CD4-positive, alpha-beta T cell treated with Interferon alpha-2 for 1 hour (primary cell): ENCODE measurements around the gene GTSE1.
A peak's percentile ranks its signal among the peaks of the same experiment; 100 is the strongest.

Source experiments
- DNase-seq, 2 donors: peaks; one replicate each; pipeline ENCODE4 v3.0.0-alpha.2; 2020 to 2022

GTSE1 gene

DNA sequence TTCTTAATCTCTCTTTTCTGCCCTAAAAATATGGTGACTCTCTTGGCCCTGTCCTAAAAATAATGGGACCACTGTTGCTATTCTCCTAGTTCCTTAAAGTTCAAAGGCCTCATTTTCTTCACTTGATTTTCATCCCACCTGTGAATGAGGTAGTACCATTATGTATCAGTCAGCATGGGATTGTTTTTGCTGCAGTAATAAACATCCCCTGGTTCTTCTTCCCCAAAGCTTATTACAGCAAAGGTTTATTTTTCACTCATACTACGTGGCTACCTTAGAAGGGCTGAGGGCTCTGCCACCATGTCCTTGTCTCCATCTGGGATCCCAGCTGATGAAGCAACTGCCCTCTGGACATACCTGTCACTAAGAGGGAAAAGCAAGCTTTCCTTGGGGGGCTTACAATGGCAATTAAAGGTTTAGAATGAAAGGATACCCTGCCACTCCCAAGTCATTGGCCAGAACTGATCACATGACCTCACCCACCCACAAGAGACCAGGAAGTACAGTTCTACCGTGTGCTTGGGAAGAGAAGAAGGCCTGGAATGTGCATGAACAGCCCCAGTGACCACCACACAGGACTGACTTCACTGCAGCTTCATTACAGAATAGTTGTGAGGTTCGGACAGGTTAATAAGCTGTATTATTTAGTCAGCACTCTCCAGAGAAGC lies 21.1 kb upstream of the GTSE1 start:
- DNase-seq: no peak

DNA sequence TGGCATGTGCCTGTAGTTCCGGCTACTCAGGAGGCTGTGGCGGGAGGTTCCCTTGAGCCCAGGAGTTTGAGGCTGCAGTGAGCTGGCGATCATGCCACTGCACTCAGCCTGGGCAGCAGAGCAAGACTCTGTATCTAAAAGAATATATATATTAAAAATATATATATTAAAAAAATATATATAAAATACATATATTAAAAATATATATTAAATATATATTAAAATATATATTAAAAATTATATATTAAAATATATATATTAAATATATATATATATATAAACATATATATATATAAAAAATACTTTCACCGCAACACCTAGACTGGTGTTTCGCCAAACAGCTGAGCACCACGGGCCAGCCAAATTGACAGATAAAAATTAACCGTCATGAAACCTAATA lies 20.1 kb upstream of the GTSE1 start:
- no peak for DNase-seq

DNA sequence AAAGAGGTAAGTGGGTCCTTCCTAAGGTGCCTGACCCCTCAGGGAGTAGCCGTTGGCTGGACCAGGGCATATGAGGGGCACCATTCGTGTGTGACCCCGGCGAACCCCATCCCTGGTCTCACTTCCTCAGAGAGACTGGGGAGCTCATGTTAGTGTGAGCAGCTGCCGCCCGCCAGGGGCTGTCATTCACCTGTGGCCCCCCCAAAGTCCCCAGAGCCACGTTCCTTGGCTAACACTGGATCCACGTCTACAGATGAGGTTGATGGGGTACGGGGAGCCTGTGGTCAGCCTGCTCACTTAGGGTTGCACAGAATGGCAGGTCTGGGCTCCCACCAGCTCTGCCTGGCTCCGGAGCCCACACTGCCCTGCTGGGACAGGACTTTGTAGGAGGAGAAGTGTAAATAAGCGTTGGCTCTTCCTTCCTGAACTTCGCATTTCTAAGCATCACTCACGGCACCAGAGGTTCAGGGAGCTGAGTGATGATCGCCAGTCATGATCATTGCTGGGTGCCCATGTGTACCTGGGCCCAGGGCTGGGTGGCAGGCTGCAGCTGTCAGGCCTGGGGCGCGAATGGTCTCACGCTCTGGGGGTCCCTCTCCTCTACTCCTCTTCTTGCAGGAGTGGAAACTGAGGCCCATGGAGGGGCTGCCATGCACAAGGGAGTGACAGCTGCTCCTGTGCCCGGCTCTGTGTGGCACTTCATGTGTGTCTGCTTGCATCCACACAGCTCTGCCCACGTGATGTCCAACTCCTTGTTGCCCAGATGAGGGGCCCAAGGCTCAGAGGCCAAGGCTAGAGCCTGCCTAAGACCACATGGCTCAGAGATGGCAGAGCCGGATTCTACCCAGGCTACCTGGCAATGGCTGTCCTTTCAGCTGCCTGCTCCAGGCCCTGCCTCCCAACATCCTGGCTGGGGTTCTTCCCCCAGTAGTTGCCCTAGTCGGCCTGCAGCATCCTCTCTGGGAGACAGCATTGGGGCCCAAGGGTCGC lies 17.7 kb upstream of the GTSE1 start:
- DNase-seq: no peak

DNA sequence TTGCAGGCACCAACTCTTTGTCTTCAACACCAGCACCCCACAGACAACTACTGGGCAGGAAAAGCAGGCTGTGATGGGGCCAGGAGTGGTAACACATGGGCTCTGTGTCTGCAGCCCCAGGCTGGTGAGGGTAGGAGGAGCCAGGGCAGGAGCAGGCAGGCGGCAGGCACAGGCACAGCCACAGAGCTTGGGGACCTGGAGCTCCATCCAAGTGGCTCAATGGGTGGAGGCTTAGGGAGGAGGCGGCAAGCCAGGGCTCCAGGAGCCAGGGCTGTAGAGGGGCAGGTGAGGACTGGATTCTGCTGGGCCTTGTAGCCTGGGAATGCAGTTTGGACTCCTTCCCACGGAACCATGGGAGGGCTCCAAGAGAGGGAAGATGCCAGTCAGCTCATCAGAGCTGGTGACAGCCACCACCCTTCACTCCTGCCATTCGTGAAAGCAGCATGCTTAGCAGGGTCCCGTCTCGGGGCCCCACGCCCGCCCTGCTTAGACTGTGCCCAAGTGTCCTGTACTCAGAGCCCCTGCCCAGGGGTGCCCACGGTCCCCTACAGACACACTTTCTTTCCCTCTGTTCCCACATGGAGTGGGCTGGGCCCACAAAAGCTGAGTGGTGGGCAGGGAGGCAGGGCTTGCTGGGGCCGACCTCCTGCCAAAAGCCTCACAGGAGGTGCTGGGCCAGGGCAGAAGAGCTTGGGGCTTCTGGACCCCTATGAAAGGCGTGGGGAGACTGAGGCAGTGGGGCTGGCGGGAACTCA lies 16.4 kb upstream of the GTSE1 start:
- no peak for DNase-seq

DNA sequence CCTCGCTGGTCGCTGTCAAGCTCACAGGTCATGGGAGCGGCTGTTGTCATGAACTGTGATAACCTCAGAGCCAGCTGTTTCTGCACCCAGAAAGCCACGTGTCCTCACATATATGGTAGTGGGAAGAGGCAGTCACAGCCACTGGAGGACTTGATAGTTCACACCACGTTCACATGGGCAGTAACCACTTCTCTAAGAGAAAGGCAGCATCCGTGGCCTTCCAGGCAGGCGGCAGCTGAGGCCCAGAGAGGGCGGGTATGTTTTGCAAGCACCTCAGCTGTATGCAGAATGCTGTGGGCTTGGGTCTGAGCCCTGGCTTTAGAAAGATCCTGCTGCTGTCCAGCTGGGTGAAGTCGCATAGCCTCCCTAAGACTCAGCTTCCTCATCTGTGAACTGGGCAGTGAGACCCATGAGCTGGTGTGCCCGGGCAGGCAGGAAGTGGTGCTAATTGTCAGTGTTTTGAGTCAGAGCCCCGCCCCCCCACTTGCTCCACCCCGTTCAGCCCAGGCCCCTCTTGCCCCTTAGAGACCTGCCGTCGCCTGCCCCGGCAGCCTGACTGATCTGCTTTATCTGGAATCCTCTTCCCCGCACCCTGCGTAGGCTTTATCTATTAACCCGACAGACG lies 15.6 kb upstream of the GTSE1 start:
- peak; percentile 65 to 71 for DNase-seq

DNA sequence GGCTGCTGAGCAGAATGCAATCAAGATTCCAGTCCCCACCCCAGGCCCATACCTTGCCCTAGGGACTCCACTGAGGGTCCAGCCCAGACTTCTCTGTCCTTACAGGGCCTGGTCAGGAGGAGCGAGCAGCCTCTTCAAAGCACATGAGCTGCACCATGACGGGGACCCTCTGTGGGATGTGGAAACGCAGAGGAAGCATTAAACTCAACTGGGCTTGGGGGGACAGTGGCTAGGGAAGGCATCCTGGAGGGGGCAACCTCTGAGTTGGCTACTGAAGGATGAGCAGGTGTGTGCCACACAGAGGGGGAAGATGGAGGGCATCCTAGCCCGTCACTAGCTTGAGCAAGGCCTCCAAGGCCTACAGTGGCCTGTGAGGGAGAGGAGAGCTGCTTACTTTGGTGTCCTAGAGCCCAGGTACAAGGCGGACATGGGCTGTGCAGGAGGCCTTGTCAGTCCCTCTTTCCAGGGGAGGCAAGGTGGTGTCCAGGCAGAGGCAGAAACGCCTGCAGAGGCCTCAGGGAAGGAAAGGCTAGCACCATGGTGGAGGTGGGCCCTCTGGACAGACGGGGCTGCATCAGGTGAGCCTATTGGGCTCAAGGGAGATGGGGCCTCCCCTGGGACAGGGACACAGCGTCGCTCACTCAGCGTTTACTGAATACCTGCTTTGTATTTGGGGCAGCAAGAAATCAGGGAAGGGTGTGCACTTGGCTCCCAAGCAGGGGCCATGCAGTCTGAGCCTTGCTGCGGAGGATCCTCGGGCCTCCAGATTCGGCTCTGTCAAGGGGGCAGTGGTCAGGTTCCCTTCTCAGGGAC lies 14.6 kb upstream of the GTSE1 start:
- DNase-seq: no peak

DNA sequence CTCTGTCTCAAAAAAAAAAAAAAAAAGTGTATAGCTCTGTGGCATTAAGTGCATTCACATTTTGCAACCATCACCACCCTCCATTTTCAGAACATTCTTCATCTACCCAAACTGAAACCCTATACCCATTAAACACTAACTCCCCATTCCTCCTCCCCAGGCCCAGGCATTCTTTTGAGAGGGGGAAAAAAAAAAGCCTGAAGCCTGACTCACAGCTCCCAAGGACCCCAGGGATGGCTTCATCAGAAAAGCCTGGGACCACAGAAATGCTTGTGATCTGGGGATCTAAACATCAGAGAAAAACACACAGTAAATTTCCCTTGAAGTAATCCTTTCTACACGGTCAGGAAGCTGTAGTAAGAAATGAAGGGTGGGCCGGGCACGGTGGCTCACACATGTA lies 10.7 kb upstream of the GTSE1 start:
- DNase-seq: no peak

DNA sequence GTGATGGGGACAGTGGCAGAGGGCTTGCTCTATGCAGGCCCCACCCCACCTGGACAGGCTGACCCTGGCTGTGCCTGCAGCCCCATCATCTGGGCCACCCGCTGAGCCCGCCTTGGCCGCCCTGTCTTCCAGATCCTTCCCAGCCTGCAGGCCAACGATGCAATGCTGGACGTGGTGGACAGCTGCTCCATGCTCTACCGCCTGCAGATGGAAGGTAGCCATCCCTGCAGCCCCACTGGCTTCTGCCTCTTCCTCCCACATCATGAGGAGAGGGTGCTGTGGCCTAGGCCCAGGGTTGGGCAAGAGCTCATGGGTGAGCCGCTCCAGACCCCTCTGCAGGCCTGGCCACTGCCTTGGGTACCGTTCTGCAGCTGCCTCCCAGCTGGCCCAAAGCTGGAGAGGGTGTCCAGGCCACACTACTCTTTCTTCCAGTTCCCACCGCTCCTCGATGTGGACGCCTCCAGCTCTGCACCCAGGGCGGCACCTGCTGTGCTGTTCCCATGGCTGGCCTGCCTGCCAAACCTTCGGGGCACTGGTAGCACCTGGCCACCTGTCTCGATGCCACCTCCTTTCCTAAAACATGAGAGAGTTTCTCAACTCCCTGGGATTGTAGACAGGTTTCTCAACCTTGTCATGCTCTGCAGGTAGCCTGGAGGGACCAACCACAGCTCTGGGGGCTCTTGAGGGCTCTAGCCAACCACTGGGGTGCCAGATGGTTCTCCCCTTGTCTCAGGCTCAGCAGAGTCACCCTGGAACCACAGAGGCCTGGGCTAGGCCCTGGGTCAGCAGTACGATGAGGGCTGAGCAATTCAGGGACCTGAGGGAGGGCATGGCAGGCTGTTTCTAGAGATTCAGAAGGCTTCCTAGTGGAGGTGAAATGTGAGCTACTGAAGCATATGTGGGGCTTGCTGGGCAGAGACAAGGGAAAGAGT lies 9.5 kb upstream of the GTSE1 start:
- no peak for DNase-seq

DNA sequence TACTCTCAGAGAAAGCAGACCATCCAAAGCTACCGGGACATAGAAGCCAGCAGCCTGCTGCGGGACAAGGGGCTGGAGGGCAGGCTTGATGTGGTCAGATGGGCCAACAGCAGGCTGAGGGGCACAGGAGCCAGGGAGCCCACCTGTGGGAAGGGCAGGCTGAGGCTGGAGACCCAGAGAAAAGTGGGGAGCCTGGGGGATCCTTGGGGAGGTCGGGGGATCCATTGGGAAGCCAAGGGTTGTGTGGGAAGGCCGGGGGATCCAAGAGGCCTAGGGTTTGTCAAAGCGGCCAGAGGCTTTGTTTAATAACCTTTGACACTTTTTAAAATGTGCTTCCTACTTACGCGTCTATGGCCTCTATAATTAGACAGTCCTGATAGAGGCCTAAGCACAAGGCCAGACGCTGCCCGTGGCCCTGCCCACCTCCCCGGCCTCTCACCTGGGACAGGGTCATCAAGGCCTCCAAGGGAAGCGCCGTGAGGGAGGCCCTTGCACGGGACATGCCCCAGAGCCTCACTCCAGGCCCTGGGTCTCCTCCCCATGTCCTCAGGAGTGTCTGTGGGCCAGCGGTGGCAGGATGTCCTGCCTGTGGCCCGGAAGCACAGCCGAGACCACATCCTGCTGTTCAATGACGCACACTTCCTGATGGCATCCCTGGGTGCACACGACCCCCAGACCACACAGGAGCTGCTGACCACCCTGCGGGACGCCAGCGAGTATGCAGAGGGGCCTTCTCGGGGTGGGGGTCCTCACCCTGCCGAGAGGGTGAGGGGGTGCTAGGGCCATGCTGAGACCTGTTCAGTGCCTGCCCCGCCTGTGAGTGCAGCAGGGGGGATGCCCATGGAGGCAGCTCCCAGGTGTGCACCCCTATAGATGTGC lies 8.6 kb upstream of the GTSE1 start:
- DNase-seq: peak; percentile 51 to 52

DNA sequence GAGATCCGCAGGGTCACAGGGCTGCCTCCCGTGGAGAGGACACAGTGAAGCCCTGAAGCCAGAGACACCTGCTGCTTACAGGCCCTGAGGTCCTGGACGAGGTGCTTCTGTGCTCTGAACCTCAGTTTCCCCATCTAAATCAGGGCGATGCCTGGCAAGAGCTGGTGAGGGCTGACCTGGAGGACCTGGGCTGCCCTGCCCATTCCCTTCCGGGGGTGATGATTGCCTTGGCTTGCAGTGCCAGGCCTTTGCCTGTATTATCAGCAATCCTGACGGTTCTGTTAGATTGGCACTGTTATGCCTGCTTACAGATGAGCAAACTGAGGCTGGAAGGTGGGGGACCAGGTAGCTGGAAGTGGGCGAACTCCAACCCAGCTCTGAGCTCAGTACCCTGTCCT lies 7.8 kb upstream of the GTSE1 start:
- DNase-seq: no peak

DNA sequence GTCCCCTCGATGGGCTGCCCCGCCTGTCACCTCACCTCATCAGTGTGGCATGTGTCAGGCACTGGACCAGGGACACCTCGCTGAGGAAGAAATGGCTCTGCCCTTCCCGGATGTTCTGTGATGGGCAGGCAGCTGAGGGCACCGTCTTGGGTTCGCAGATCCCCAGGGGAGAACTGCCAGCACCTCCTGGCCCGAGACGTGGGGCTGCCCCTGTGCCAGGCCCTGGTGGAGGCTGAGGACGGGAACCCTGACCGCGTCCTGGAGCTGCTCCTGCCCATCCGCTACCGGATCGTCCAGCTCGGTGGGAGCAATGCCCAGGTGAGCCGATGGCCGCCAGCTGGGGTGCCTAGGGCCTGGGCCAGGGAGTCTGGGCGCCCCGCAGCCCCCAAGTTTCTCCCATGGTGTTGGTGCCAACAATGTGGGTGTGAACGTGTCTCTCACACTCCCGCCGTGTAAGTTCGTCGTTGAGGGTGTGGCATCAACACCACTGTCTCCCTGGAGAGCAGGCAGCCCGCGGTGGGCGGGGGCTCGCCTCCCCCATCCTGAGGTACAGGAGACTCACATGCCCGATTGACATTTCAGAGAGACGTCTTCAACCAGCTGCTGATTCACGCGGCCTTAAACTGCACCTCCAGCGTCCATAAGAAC lies 7.3 kb upstream of the GTSE1 start:
- DNase-seq: peak; percentile 38 to 60

DNA sequence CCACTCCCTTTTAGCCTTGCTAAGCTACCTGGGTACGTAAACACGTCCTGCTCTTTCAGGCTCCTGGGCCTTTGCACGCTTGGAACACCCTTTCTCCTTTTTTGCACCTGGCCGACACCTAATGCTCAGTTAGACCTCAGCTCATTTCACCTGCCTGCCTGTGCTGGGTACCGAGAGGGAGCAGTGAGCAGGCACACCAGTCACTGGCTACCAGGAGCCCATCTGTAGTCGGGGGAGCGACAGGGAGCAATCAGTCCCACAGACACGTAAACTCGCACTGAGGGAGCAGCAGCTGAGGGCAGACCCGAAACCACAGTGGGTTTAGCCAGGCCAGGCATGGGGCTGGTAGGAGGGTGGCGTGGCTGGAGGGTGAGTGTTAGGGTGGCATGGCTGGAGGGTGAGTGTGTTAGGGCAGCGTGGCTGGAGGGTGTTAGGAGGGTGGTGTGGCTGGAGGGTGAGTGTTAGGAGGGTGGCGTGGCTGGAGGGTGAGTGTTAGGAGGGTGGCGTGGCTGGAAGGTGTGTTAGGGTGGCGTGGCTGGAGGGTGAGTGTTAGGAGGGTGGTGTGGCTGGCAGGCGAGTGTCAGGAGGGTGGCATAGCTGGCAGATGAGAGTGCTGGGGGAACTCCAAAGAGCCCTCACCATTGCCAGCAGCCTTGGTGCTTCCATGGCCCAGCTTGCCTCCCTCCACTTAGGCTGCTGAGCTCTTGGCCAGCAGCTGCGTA lies 6.4 kb upstream of the GTSE1 start:
- DNase-seq: no peak

DNA sequence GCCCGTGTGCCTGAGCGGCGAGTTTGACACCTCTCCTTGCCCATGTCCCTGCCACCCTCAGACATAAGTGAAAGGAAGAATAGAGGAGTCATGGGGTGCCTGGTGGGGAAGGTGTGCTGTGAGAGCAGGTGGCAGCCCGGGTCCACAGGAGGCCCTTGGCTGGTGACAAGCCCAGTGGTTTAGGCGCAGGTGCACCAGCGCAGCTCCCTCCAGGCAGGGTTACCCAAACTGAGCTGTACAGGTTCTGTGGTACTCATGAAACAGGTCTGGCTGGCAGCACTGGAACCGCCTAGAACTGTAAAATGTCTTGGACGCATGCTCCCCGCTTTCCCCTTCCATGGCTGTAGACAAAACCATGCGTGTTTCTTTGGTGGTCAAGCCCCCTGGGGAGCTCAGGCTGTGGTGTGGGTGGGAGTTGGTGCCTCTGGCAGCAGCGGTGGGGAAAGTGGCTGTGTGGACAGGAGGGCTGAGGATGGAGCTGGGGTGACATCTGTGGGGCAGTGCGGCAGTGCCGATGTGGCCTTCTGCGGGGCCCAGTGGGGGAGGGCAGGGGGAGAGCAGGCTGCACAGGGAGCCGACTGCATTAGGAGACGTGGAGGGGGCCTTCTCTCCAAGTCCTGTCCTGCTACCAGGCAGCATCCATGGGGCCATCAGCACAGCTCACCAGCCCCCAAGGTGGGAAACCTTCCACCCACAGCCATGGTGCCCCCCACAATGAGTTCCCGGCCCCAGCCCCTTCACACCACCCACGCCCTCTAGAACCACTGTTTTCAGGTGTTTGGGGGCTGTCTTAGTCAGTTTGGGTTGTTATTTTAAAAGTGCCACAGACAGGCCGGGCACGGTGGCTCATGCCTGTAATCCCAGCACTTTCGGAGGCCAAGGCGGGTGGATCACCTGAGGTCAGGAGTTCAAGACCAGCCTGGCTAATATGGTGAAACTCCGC lies 5.6 kb upstream of the GTSE1 start:
- DNase-seq: no peak

DNA sequence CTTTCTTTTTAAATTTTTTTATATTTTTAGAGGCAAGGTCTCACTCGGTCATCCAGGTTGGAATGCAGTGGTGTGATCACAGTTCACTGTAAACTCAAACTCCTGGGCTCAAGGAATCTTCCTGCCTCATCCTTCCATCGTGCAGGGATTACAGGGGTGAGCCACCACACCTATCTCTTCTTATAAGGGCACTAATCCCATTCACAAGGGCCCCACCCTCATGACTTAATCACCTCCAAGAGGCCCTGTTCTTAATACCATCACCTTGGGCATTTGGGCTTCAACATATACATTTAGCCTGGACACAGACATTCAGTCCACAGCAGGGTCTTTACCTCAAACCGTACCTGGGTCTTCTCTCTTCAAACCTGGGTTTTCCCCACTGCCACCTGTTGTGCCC lies 4.5 kb upstream of the GTSE1 start:
- DNase-seq: no peak

DNA sequence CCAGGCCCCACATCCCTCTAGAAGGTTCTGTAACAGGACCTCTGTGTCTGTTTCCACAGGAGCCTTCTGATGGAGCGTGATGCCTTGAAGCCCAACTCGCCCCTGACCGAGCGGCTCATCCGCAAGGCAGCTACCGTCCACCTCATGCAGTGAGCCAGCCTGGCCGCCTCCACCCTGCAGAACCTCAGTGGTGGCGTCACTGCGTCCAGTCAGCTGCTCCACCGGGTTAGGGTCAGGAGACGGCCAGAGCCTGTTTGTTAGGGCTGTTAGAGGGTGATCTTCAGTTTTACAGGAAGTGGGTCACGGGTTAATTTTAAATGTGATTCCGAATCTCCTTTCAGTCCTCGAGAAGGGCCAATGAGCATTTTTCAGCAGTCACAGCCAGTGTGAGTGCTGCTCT lies 3.9 kb upstream of the GTSE1 start:
- no peak for DNase-seq

DNA sequence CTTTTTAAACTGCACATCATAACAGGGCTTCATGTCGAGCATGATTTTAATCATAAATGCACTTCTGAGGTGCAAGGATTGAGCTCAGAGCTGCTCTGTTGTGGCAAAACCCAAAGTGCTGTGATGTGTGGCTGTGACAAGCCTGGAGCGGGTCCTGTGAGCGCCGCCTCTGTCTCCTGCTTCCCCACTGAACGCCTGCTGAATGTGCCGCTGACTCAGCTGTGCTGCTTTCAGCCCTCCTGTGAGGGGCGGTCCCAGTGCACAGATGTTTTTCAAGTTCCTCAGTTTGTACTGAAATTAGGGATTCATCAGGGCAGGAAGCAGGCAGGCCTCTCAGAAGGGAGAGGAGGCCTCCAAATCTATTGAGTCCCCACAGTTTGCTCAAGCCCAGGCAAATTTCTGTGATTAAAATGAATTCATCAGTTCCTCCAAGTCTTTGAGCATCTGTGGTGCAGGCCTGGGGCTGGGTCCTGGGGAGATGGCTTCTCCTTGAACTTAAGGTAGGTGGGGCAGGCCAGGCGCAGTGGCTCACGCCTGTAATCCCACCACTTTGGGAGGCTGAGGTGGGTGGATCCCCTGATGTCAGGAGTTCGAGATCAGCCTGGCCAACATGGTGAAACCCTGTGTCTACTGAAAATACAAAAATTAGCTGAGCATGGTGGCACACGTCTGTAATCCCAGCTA lies 3.0 kb upstream of the GTSE1 start:
- DNase-seq: peak in 1 of 2 donors; percentile 12

DNA sequence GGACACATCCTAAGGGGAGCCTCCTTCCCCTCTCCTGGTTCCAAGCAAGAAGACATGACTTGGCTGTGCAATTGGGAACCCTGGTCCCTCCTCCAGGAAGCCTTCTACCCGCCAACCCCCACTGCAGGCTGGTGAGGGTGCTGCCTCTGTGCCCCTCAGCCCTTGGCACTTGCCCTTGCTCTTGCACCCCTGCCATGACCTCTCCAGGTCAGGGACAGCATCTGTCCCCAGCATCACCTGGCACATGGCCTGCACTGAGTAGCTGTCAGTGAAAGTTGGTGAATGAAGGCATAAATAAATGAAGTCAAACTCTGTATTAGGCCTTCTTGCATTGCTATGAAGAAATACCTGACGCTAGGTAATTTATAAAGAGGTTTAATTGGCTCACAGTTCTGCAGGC lies 1.9 kb upstream of the GTSE1 start:
- no peak for DNase-seq
